Esophagus muscularis mucosa (tissue), 4 donors: ENCODE measurements around the gene MSMB.

Experiments
- EP300 ChIP-seq: sonication (generic); formaldehyde crosslinking; IDR thresholded peaks from one replicate; pipeline ENCODE4 v1.6.1; 2017; ENCODE audit warnings: antibody characterized with exemption
- POLR2A ChIP-seq: fragments of 450-650 bp; IDR thresholded peaks from one replicate; pipeline ENCODE4 v1.6.1; 2017; ENCODE audit warnings: antibody characterized with exemption, moderate library complexity, mild to moderate bottlenecking, low read depth
- POLR2AphosphoS5 ChIP-seq, 2 donors: sonication (generic); formaldehyde crosslinking; IDR thresholded peaks; one replicate each; pipeline ENCODE4 v1.6.1; 2017; ENCODE audit warnings: antibody characterized with exemption in 2 of 2
- TF ChIP-seq, protein P1 (sequence below), 3 experiments: fragments of 200-600 bp in 2 of 3; fragments of 450-650 bp in 1 of 3; sonication (generic) in 2 of 3; IDR thresholded peaks; one replicate each; pipeline ENCODE4 v1.5.1; 2017 to 2019; ENCODE audit warnings: antibody characterized with exemption in 3 of 3, mild to moderate bottlenecking in 2 of 3, moderate library complexity in 1 of 3

- TF ChIP-seq POLR2AphosphoS5 (IDR thresholded peaks at IDR 0.05) (no peak), POLR2A (no peak), EP300 (no peak)
- TF ChIP-seq, protein P1, sequence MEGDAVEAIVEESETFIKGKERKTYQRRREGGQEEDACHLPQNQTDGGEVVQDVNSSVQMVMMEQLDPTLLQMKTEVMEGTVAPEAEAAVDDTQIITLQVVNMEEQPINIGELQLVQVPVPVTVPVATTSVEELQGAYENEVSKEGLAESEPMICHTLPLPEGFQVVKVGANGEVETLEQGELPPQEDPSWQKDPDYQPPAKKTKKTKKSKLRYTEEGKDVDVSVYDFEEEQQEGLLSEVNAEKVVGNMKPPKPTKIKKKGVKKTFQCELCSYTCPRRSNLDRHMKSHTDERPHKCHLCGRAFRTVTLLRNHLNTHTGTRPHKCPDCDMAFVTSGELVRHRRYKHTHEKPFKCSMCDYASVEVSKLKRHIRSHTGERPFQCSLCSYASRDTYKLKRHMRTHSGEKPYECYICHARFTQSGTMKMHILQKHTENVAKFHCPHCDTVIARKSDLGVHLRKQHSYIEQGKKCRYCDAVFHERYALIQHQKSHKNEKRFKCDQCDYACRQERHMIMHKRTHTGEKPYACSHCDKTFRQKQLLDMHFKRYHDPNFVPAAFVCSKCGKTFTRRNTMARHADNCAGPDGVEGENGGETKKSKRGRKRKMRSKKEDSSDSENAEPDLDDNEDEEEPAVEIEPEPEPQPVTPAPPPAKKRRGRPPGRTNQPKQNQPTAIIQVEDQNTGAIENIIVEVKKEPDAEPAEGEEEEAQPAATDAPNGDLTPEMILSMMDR (IDR thresholded peaks at IDR 0.05): no peak
Observed at GRCh38 chr10:46020344-46020657, 25.8 kb downstream of the MSMB start.
